Measurements from ENCODE around the gene C11orf16.
"Not testable (repeated sequence)": the region's sequence is repeated elsewhere in the genome, so short reads cannot be mapped to it uniquely, and the experiment has no call there.

C11orf16 gene, protein sequence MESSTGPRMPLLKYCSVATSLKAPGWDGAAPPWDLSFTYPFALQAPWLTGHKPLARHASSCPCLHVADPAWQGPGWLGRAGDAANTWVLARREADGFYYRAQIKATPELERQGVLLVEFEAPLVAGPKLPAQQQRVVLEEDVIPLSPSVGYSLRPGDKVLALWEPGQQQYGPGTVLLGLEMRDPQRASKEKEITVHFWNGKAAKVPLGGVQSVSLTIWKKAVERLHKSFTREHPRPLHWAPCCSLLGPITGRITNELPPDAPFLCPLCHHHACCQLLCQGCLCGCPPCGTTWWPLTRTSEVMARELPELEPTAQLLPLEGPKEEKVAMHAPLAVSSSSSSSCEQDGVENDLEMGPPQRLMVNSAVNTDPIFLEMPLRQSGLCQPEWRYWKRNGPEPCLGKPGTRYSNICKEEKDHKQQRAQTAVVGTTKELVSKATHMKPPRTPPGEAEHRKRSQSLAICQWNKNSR

DNA sequence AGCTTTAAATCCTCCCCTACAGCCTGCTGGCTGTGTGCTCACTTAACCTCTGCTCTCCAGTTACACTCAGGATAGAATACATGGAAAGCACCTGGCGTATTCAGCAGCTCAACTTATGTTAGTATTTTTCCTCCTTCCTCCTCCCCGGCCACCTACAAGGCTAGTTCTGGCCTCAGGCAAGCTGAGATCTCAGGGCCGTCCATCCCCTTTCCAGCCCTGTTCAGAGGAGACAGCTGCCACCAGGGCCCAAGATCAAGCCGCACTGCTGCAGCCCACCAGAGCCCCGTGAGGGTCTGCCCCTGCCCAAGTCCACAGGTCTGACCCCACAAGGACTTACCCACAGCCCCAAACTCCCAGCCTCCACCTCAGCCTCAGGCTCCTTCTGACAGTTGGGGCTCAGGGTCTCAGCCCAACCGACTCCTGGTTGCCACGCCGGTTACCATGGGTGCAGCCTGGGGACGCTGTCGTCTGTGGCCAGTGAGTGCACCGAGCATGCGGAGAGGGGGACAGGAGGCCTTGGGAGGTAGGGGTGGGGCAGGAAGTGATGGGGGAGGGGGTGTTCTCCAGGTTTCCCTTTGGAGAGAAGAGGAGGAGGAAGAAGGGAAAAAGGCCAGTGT is at the start of gene C11orf16:
C11orf16 (minus strand) TSS at position 384 of the 617 bp plus-strand sequence. CDS start 639 bp downstream, outside the sequence.
- DNase-seq (ENCODE audit: low spot score) = no peak

DNA sequence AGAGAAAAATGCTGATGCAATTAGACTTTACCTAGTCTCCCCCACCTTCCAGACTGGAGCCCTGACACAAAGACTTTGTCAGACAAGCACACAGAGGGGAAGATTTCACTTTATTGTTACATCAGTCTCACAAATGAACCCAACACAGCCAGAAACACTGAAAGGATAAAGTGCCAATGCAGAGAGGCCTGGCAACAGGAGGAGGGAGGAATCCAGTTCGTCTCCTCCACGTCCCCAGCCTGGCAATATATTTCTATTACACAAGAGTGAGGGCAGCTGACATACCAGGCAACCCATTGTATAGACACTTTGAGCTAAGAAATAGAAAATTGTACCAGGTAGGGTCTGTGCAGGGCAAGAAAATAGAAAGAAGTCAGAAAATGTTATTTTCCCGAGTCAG is 47.7 kb upstream of the C11orf16 start:
- no peak for DNase-seq (ENCODE audit: low spot score)

DNA sequence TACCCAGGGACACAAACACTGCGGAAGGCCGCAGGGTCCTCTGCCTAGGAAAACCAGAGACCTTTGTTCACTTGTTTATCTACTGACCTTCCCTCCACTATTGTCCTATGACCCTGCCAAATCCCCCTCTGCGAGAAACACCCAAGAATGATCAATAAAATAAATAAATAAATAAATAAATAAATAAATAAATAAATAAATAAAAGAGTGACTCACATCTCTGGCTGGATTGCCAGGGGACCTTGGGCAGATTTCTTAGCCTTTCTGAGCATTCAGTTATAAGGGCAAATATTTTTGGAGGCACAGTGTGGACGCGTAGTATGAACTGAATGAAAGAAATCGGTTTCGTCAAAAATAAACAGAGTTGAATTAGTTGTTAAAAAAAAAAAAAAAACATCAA is 46.6 kb upstream of the C11orf16 start:
- not testable (repeated sequence) for DNase-seq (ENCODE audit: low spot score)

DNA sequence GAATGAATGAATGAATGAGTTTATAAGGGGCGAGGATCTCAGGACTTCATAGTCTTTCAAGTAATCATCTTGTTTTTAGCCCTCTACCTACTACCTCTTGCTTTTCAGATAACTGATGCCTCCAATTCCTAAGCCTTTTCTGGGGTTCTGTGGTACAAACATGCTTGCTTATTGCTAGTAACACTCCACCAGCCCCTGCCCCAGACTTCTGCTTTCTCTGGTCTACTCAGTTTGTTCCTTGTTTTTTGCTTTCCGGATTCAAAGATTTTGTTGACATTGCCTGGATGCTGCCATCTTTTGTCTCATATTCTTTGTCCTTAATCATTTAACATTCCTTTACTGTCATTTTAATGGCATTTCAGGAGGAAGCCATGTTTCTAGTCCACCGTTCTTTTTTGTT is 40.4 kb upstream of the C11orf16 start:
- no peak for DNase-seq (ENCODE audit: low spot score)

DNA sequence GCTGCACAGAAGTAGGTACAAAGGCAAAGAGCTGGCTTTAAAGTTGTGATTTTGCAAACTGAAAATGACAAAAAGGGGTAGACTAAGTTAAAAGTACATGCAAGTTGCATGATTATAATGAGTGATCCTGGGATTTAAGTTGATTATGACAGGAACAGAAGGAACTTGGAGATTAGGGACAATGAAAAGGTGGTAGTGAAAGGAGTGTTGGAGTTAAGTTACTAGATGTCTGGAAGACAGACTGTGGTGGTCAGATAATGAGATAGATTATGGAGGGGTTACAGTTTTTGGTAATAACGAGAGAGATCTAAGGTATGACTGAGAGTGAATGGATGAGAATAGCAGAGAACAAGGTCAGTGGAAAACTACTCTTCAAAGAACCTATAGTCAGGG is 39.2 kb upstream of the C11orf16 start:
- no peak for DNase-seq (ENCODE audit: low spot score)

DNA sequence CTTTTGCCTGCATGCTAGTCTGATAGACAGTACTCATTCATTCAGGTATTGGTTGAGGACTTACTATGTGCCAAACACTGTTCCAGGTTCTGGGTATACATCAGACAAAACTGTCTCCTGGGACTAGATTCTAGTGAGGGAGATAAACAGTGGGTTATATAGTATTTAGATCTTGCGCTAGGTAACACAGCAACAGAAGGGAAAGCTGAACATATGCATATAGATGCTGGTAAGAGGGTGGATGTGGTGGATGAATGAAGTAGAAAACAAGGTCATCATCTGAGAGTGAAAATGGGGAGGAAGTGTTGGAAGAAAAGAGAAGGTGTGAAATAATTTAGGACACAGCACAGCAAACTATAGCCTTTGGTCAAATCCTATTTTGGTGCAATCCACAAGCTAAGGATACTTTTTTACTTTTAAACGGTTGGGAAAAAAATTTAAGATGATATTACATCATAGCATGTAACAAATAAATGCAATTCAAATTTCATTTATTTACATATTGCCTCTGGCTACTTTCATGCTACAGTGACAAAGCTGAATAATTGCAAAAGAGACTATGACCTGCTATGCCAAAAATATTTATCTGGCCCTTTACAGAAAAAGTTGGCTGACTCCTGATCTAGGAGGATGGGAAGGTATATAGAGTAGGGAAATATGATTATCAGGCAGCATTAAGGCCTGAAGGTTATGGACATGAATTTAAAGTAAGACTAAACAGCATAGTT is 38.6 kb upstream of the C11orf16 start:
- DNase-seq (ENCODE audit: low spot score) = no peak

DNA sequence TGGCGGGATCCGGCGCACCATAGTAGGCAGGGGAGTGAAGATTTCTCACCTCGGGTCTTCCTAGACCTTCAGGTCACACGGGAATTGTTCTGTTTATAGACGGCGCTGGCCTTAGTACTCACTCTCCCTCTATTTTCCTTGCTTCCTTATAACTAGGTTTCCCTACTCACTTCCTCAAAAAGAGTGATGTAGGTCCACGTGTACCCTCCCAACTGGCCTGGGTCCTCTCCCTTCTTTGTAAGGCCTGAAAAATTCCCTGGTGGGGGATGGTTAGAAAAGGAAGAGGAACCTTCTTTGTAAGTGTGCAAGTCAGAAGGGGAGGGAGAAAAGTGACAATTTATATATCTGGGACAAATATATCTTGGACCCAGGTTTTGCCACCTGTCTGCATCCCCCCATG is 34.4 kb upstream of the C11orf16 start:
- DNase-seq (ENCODE audit: low spot score) = no peak

DNA sequence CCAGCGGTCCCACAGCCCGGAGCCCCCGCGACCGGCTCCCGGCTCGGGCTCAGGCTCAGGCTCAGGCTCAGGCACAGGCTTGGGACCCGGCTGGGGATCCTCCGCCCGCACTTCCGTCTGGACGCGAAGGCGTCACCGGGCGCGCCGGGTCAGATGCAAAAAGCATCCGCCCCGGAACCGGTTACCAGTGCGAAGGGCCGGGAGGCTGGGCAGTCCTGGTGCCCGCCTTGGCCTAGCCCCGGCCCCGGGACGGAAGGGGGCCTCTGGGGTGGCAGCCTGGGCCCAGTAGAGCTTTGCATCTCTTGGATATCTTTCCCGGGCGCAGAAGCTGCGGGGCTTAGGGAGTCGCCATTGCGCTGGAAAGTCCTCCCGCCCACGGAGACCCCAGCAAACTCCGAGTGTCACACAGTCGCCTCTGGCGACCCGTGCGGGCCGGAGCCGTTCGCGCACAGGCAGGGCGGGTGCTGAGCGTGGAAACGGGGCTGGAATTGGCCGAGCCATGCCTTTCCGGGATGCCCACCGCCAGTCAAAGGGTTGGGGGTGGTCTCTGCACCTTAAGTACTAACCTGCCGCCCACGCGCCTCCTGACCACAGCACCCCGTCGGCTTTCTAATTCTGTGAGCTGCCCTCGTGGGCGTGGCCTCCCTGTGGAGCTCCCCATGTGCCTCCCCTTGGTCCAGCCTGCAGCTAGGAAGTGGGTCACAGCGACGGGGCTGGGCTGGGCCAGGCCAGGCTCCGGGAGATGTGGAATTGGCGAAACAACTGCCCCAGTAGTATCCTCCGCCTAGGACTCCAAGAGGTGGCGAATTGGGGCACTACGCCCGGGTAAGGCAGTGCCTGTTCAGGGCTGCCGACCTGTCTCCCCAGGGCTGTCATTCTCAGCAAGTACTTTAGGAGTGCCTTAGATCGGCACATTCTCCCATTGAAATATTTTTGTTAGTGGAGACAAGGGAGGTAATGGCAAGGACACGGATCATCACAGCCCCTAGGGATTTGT is 31.9 kb upstream of the C11orf16 start, which contains the start of gene TMEM9B:
TMEM9B (minus strand) TSS at position 119 of the 997 bp plus-strand sequence. CDS start 129 bp downstream, outside the sequence.
- DNase-seq (ENCODE audit: low spot score) = peak; percentile 91

DNA sequence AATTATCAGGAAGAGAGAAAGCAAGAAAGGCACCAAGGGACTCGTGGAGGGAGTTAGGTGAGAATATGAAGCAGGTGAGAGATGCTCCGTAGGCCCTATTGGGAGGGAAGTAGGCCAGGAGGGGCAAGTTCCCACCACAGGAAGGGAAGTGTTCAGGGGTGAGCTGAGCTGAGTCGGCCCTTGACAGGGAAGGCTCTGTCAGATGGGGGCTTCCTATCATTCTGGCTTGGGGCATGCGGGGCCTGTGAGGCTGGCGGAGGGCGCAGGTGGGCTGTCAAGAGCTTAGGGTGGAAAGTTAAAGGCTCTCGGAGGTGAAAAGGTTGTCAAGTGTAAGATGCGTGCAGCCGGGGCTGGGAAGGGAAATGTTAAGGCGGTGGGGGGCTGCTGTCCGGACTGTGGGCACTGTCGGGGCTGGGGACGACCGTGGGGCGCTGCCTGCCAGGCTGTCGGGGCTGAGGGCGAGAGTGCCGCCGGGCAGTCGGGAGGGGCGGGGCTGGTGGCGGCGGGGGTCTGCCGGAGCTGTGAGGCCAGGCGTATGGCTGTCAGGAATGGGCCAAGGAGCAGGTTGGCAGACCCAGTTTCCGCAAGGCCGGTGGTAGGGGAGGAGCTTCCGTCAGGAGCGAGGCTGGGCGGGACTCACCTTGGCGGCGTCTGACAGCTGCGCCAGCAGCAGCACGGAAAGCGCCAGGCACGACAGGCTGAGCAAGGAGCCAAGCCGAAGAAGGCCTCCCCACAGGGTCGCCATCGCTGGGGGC is 31.0 kb upstream of the C11orf16 start:
- DNase-seq (ENCODE audit: low spot score) = peak; percentile 81

DNA sequence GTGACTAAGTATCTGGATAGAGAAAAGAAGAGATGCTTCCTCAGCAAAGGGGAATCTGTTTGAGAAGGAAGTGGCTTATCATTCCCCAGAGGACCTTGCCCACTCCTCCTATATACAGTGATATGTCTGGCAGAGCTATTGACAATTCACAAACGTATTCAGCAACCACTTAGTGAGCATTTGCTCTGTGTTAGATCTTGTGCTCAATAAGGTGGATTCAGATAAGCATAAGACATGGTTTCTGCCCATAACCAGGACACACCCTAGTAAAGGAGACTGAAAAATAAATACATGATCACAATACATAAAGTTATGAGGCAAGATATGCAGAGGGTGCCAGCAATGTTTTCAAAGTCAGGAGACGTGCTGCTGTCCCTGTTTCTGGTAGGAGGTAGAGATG is 30.1 kb upstream of the C11orf16 start:
- DNase-seq (ENCODE audit: low spot score) = no peak

DNA sequence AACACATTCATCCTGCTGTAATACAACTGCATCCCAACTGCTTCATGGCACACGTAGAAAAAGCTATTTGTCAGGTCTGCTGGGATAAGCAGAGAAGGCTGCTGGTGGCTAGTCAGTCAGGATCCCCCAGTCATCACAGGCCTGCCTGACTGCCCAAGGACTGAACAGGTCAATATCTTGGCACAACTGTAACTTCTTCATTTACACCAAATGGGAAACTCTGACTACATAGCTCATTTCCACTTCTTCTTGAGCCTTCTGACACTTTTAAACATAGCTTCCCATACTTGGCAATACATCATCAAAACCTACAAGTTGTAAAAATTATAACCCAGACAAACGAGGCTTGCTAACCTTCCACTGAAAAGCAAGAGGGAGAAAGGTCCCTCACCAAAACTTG is 28.7 kb upstream of the C11orf16 start:
- DNase-seq (ENCODE audit: low spot score) = no peak

DNA sequence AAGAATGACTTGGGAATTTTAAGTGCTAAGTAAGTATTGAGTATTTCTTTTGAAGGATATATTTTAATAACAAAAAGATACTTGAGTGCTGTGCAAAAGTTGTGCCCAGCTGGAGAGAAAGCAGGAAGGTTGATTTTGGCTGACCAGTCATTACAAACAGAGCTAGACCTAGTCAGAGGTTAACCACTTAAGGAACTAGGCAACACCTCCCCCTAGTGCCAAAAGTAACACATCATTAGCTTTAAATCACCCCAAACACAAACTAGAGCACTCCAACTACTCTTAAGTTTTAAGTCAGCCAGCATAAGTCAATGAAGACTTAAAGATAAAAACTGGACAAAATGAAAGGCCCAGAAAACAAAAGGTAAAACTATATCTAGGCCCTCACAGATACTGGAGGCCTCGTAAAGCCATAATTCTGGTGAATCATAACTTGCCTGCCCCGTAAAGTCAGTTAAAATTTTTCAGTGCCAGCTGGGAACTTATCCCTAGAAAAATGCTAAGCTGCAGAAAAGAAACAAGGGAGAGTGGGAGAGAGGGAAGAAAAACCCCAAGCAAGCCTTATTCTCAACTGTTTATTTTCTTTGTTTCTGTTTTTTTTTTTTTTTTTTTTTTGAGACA is 26.9 kb upstream of the C11orf16 start:
- peak; percentile 69 for DNase-seq (ENCODE audit: low spot score)

DNA sequence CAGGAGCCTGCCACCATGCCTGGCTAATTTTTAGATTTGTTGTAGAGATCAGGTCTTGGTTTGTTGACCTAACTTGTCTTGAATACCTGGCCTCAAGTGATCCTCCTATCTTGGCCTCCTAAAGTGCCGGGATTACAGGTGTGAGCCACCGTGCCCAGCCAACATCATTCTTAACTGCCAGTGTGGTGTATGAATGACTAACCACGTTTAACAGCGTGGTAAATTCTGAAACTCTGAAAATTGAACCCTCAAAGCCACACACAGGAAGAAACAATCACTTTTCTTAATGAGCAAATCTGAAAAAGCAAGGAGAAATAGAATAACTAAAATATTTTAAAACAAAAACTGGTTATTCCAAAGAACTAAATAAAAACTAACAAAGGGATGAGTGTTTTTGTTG is 24.1 kb upstream of the C11orf16 start:
- no peak for DNase-seq (ENCODE audit: low spot score)

DNA sequence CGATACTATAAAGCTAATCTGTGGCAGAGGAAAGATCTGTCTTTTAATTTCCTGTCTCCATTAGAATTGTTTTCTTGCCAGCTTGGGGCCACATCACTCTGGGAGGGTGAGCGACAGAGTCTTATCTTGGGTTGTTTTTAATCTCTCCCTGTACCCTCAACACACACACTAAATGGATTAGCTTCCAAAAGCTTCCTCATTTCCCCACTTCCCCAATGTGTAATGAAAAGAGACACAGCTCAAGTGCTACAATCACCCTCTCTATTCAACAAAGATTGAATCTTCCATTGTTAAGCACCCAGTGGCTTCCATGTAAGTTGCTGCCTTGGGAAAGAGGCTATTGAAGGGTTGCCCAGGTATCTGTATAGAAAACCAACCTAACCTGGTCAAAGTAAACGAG is 16.1 kb upstream of the C11orf16 start:
- no peak for DNase-seq (ENCODE audit: low spot score)

DNA sequence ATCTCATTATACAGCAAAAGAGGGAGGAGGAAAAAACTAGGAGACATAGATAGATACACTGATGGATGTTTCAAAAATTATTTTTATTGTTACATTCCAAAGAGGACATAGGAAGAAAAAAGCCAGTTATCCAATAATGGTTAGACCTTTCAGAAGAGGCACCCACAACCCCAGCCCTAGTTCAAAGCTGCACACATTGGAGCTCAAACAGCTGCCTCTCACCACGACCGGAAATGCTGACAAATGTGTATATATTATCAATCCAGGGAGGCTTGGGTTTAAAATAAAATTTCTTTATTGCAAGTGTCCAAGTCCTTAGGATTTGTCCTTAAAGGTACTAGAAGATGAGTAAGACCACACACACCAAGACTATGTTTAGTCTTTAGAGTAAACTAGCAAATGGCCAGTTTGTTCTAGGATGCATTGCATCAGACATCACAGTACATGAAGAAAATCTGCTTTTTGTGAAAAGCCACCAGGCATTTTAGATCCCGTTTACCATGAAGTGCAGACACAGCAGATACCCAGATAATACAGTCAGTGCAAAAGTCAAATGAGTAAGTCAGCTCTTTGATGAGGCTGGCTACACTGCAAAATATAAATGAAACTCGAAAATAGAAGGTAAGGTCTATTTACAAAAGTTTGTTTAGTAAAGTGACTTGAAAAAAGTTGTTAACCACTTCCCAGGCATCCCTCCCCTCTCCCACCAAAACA is 14.6 kb upstream of the C11orf16 start:
- DNase-seq (ENCODE audit: low spot score) = no peak

DNA sequence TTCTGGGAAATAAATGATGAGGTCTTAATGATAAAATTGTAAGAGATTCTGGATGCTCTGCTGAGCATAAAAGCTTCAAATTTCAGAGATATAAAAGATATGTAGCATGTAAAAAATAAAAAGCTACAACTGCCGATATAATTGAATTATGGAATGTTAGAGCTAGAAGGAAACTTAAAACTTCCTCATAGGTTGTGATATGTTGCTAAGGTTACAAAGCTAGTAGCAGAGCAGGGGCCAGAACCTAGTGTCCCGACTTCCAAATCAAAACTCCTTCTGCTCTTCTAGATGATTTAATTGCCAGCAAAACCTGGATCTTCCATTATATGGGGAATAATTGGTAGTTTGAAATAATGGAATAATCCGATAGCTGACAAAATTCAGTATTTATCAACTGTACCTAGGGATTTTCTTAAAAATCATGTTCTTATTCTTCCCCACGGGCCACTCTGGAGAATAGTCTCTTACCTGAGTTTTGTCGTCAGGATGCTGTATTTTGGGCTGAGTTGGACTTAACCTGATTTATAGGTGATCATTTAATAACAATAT is 9.8 kb upstream of the C11orf16 start, which contains the start of gene ASCL3:
ASCL3 (minus strand) TSS at position 499 of the 549 bp plus-strand sequence. CDS start 4,855 bp downstream, outside the sequence.
- no peak for DNase-seq (ENCODE audit: low spot score)

DNA sequence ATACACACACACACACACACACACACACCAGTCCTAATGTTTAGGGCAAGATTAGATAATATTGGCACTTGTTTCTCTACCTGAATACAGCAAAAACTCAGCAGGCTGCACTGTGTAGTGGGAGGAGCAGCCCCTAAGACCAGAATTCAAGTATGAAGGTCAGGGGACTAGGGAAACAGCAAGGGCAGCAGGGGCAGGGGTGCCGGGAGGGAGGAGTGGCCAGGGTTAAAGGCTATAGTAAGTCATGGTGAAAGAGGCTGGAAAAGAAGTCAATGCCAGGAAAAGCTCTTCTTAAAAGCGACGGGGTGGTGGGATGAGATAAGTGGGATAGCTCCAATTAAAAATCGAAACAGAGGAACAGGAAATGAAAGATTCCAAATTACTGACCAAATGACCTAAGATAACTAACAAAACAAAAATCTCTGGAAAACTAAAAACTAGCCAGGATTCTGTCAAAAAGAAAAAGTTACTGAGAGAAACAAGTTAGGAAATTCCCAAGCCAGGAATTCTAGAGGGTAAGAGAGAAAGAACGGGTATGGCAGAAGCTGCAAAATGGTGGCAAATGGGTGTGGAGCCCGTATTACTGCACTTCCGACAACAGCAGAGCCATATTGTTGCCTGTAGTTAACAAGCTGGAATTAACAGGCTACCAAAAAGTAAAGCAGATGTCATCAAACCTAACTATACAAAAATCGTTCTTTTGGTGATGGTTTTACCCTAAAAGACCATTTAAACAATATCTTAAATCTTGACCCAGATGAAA is 8.8 kb upstream of the C11orf16 start:
- DNase-seq (ENCODE audit: low spot score) = no peak

DNA sequence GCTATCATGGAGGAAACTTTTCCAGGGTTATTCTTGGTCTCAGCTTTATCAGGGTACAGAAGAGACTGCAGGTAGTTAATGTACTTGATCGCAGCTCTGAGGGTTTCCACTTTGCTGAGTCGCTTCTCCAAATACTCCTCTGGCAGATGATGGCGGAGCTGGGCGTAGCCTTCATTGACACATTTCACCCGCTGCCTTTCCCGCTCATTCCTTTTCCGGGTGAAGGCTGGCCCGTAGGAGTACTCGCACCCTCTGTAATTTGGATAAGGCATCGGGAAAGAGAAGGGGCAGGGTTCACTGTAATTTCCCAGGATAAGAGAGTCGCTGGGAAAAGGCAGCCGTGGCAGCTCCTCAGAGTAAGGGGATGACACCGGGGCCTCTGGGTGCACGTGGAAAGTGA is 4.9 kb upstream of the C11orf16 start:
- DNase-seq (ENCODE audit: low spot score) = no peak

Measured in Ammon's horn (tissue), 1 donor.